SK-N-SH (cell line): ENCODE results near the gene LTBP1. TPM values are rescaled to one million over a fixed set of nuclear protein-coding genes. Genes with fewer than 3 reads are reported as not detected.

ENCODE experiments used
- CTCF ChIA-PET: fragments of 300-600, 350-600 bp; formaldehyde crosslinking; extraction: SDS; loops from one replicate; lab custom pipeline; 2021; lab: Yijun Ruan, JAX
- POLR2A ChIA-PET: fragments of 350-600 bp; sonication (Branson Sonifier 250); formaldehyde crosslinking; extraction: SDS; loops from one replicate; lab custom pipeline; 2020; ENCODE audit warnings: antibody characterized with exemption, inconsistent platforms; lab: Yijun Ruan, JAX
- DNase-seq: peaks from one replicate; pipeline ENCODE4 v3.0.0; 2012
- H2AFZ ChIP-seq: fragments of 200-600 bp; sonication (generic); 2 replicates; pipeline ENCODE4 v1.8.1; 2016; ENCODE audit warnings: antibody characterized with exemption, mild to moderate bottlenecking, low read depth
- H3F3A ChIP-seq: fragments of 200-600 bp; sonication (generic); replicated peaks from 2 replicates; pipeline ENCODE3; 2016; ENCODE audit warnings: antibody characterized with exemption, mild to moderate bottlenecking; ENCODE audit not compliant: insufficient read depth
- H3K27ac ChIP-seq, 2 experiments: fragments of 200-500 bp in 1 of 2; fragments of 200-600 bp in 1 of 2; sonication (Bioruptor generic) in 1 of 2; sonication (generic), shearing (Covaris generic) in 1 of 2; 2 replicates each; pipeline versions ENCODE4 v1.5.1 to v1.6.1; 2014 to 2016; ENCODE audit warnings: low read depth in 2 of 2, inconsistent platforms in 1 of 2, low read length in 1 of 2, mild to moderate bottlenecking in 1 of 2, mixed read lengths in 1 of 2
- H3K27me3 ChIP-seq: fragments of 200-600 bp; sonication (generic), shearing (Covaris generic); 2 replicates; pipeline ENCODE4 v1.6.1; 2016; ENCODE audit warnings: mixed run types; ENCODE audit not compliant: insufficient read depth
- H3K36me3 ChIP-seq, 2 experiments: fragments of 200-500 bp in 1 of 2; fragments of 200-600 bp in 1 of 2; sonication (Bioruptor generic) in 1 of 2; sonication (generic) in 1 of 2; replicated peaks in 1 of 2; 2 replicates each; pipeline versions ENCODE3 to v1.5.1; 2014 to 2016; ENCODE audit warnings: low read length in 1 of 2, mild to moderate bottlenecking in 1 of 2; ENCODE audit not compliant: insufficient read depth in 2 of 2, control insufficient read depth in 1 of 2
- H3K4me1 ChIP-seq, 2 experiments: fragments of 200-500 bp in 1 of 2; fragments of 200-600 bp in 1 of 2; sonication (Bioruptor generic) in 1 of 2; sonication (generic), shearing (Covaris generic) in 1 of 2; 2 replicates each; pipeline versions ENCODE4 v1.5.1 to v1.6.1; 2014 to 2016; ENCODE audit warnings: low read depth in 1 of 2, low read length in 1 of 2, mixed run types in 1 of 2; ENCODE audit not compliant: insufficient read depth in 2 of 2, control insufficient read depth in 1 of 2
- H3K4me2 ChIP-seq: fragments of 200-600 bp; sonication (generic), shearing (Covaris generic); 2 replicates; pipeline ENCODE4 v1.6.1; 2017; ENCODE audit warnings: mixed run types
- H3K4me3 ChIP-seq, 2 experiments: fragments of 200-500 bp in 1 of 2; fragments of 200-600 bp in 1 of 2; sonication (Bioruptor generic) in 1 of 2; sonication (generic), shearing (Covaris generic) in 1 of 2; 2 replicates each; pipeline versions ENCODE4 v1.5.1 to v1.8.1; 2014 to 2016; ENCODE audit warnings: low read depth in 2 of 2, inconsistent platforms in 1 of 2, low read length in 1 of 2, mild to moderate bottlenecking in 1 of 2, mixed read lengths in 1 of 2, moderate library complexity in 1 of 2
- H3K79me2 ChIP-seq: fragments of 200-600 bp; sonication (generic); 2 replicates; pipeline ENCODE4 v1.8.1; 2017; ENCODE audit warnings: mild to moderate bottlenecking; ENCODE audit not compliant: insufficient read depth
- H3K9ac ChIP-seq: fragments of 200-600 bp; sonication (generic); 2 replicates; pipeline ENCODE4 v1.6.1; 2017; ENCODE audit warnings: mixed run types
- H3K9me2 ChIP-seq: fragments of 200-600 bp; sonication (generic); 2 replicates; pipeline ENCODE4 v1.6.1; 2017; ENCODE audit warnings: mixed run types
- H3K9me3 ChIP-seq: fragments of 200-600 bp; sonication (generic); 2 replicates; pipeline ENCODE4 v1.6.1; 2017; ENCODE audit warnings: mixed run types, mild to moderate bottlenecking, moderate library complexity
- H4K20me1 ChIP-seq: fragments of 200-600 bp; sonication (generic); 2 replicates; pipeline ENCODE4 v1.6.1; 2017; ENCODE audit warnings: mild to moderate bottlenecking, mixed run types; ENCODE audit not compliant: insufficient read depth
- EP300 ChIP-seq, 2 experiments: IDR thresholded peaks; 2 replicates each; pipeline versions ENCODE4 v1.4.0 to v1.6.1; 2012; ENCODE audit warnings: borderline replicate concordance in 1 of 2, low read depth in 1 of 2, low read length in 1 of 2
- FOXM1 ChIP-seq: IDR thresholded peaks from 2 replicates; pipeline ENCODE4 v1.4.0; 2012; ENCODE audit warnings: low read depth, mild to moderate bottlenecking
- JUND ChIP-seq: IDR thresholded peaks from 2 replicates; pipeline ENCODE4 v1.4.0; 2012
- MEF2A ChIP-seq: IDR thresholded peaks from 2 replicates; pipeline ENCODE4 v1.4.0; 2012; ENCODE audit warnings: low read depth, borderline replicate concordance
- NFIC ChIP-seq: IDR thresholded peaks from 2 replicates; pipeline ENCODE4 v1.4.0; 2012; ENCODE audit warnings: borderline replicate concordance
- NRF1 ChIP-seq: IDR thresholded peaks from 2 replicates; pipeline ENCODE4 v1.6.1; 2012; ENCODE audit warnings: low read depth, mild to moderate bottlenecking, low read length
- POLR2AphosphoS5 ChIP-seq: IDR thresholded peaks from 2 replicates; pipeline ENCODE4 v1.6.1; 2012; ENCODE audit warnings: low read depth, low read length
- REST ChIP-seq: IDR thresholded peaks from 2 replicates; pipeline ENCODE4 v1.6.1; 2012; ENCODE audit warnings: mild to moderate bottlenecking, low read depth, low read length, moderate library complexity
- RFX5 ChIP-seq: IDR thresholded peaks from 2 replicates; pipeline ENCODE4 v1.6.1; 2012; ENCODE audit warnings: mild to moderate bottlenecking, improper control_type of control experiment, low read length
- RXRA ChIP-seq: IDR thresholded peaks from 2 replicates; pipeline ENCODE4 v1.4.0; 2012; ENCODE audit warnings: low read depth, mild to moderate bottlenecking, borderline replicate concordance
- TAF1 ChIP-seq: IDR thresholded peaks from 2 replicates; pipeline ENCODE4 v1.6.1; 2012; ENCODE audit warnings: low read depth, mild to moderate bottlenecking, low read length, moderate library complexity, borderline replicate concordance
- TCF12 ChIP-seq: IDR thresholded peaks from 2 replicates; pipeline ENCODE4 v1.4.0; 2012
- TEAD4 ChIP-seq: IDR thresholded peaks from 2 replicates; pipeline ENCODE4 v1.4.0; 2012; ENCODE audit warnings: mild to moderate bottlenecking, borderline replicate concordance; ENCODE audit not compliant: insufficient read depth
- WGBS: methylation state at CpG from one replicate; pipeline ENCODE4 v1.1.6; 2017; ENCODE audit warnings: low lambda C conversion rate; 5-methylcytosine and 5-hydroxymethylcytosine counted together
- polyA plus RNA-seq, 3 experiments: library from polyadenylated mRNA; depleted of rRNA; stranded (reverse); fragments of >200 nt; gene quantifications; 2 replicates each; pipeline ENCODE4 v1.2.3, GENCODE V29; 2012
- TF ChIP-seq, protein P1 (sequence below): IDR thresholded peaks from 2 replicates; pipeline ENCODE4 v1.4.0; 2012; ENCODE audit warnings: low read depth, borderline replicate concordance
- TF ChIP-seq, protein P2 (sequence below): IDR thresholded peaks from 2 replicates; pipeline ENCODE4; 2012
- TF ChIP-seq, protein P3 (sequence below): IDR thresholded peaks from 2 replicates; pipeline ENCODE4 v1.4.0; 2012; ENCODE audit warnings: low read depth, borderline replicate concordance

The LTBP1 gene
- polyA plus RNA-seq, 1 of the 3 experiments (the other 2 are of a cell fraction) = 467 TPM

DNA sequence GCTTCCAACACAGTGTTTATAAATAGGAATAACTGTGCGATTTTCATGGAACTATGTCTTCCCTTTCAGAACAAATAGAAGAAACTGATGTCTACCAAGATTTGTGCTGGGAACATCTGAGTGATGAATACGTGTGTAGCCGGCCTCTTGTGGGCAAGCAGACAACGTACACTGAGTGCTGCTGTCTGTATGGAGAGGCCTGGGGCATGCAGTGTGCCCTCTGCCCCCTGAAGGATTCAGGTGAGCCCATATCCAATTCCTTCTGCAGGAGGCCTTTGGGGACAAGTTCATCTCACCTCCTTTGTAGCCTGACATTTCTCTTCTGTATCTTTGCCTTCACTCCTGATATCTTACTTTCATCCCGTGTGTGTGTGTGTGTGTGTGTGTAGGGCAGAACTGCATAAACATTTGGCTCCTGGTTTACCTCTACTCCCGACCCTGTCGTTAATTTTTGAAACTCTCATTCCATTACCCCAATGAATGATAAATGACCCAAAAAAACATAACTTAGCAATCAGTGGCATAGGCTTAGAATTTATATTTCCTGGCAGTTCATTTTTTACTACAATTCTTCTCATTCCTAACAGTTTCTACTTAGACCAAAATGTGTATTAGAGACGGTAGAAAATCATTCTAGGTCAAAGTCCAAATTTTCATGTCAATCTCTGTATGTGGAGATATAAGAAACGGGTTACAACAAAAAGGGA is 418.7 kb downstream of the LTBP1 start:
- H4K20me1 ChIP-seq = no peaks in the 10 kb centered on the region
- H3K36me3 ChIP-seq = peaks cover 43 to 88% of the 10 kb centered on the region in 2 experiments
- ChIA-PET POLR2A (no interaction called here), CTCF (interaction anchor here (0.8 to 0.9 kb wide), 3 partner anchors 112 to 593 kb away, joined by 3 to 4 read pairs (median 3); no protein-coding TSS in a partner anchor)
- DNase-seq = no peak
- H3K9me3 ChIP-seq = no peaks in the 10 kb centered on the region
- H3K27ac ChIP-seq = peak overlapping the region; percentile 77 to 85
- peaks cover 0 to 26% of the 10 kb centered on the region in 2 experiments; a peak in 3 of 4 replicates for H3K4me1 ChIP-seq
- H3K9ac ChIP-seq = peak overlapping the region; percentile 8; the same call in 1 of the 2 replicates
- no peak overlapping the region for H3K4me2 ChIP-seq
- H3F3A ChIP-seq = peaks cover 31% of the 10 kb centered on the region
- no peak overlapping the region for H3K4me3 ChIP-seq
- WGBS = 57% methylated on average over 9 of the region's 9 CpGs
- H2AFZ ChIP-seq = no peak overlapping the region
- no peaks in the 10 kb centered on the region for H3K27me3 ChIP-seq
- H3K79me2 ChIP-seq = peaks cover 7% of the 10 kb centered on the region; the same call in 1 of the 2 replicates
- 0 out of 4 replicates have a peak, but pooled peaks of 1 of the 2 experiments have one; percentile 17 for TF ChIP-seq EP300 (IDR thresholded peaks at IDR 0.05; ENCODE audit: borderline replicate concordance in 1 of 2, low read depth in 1 of 2, low read length in 1 of 2)
- no peak for TF ChIP-seq RFX5
- no peaks in the 10 kb centered on the region for H3K9me2 ChIP-seq

GRCh38 chr2:33366473-33366872 is 419.7 kb downstream of the LTBP1 start:
- Histone ChIP-seq H3K36me3 (peaks cover 42 to 87% of the 10 kb centered on the region in 2 experiments), H4K20me1 (no peaks in the 10 kb centered on the region), H2AFZ (no peak overlapping the region), H3K9me2 (no peaks in the 10 kb centered on the region), H3K79me2 (peaks cover 7% of the 10 kb centered on the region; the same call in 1 of the 2 replicates), H3F3A (peaks cover 31% of the 10 kb centered on the region), H3K4me2 (no peak overlapping the region), H3K9me3 (no peaks in the 10 kb centered on the region), H3K4me3 (no peak overlapping the region)
- POLR2A ChIA-PET = no interaction called here
- WGBS = 27% methylated on average over 5 of the region's 5 CpGs
- no peak for DNase-seq
- TF ChIP-seq TEAD4 (peak; percentile 59; the same call in 1 of the 2 replicates), FOXM1 (0 out of 2 replicates have a peak, but pooled peaks have one; percentile 1), RXRA (0 out of 2 replicates have a peak, but pooled peaks have one; percentile 6), NRF1 (no peak), JUND (no peak), MEF2A (peak; percentile 52; the same call in 1 of the 2 replicates), RFX5 (no peak), EP300 (IDR thresholded peaks at IDR 0.05; ENCODE audit: borderline replicate concordance in 1 of 2, low read depth in 1 of 2, low read length in 1 of 2) (peak; percentile 28 to 72; a peak in 3 of 4 replicates), TCF12 (peak; percentile 76), TAF1 (no peak), NFIC (peak; percentile 80), REST (0 out of 2 replicates have a peak, but pooled peaks have one; percentile 32), POLR2AphosphoS5 (0 out of 2 replicates have a peak, but pooled peaks have one; percentile 40)
- TF ChIP-seq, protein P1, sequence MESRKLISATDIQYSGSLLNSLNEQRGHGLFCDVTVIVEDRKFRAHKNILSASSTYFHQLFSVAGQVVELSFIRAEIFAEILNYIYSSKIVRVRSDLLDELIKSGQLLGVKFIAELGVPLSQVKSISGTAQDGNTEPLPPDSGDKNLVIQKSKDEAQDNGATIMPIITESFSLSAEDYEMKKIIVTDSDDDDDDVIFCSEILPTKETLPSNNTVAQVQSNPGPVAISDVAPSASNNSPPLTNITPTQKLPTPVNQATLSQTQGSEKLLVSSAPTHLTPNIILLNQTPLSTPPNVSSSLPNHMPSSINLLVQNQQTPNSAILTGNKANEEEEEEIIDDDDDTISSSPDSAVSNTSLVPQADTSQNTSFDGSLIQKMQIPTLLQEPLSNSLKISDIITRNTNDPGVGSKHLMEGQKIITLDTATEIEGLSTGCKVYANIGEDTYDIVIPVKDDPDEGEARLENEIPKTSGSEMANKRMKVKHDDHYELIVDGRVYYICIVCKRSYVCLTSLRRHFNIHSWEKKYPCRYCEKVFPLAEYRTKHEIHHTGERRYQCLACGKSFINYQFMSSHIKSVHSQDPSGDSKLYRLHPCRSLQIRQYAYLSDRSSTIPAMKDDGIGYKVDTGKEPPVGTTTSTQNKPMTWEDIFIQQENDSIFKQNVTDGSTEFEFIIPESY = no peak
- TF ChIP-seq, protein P2, sequence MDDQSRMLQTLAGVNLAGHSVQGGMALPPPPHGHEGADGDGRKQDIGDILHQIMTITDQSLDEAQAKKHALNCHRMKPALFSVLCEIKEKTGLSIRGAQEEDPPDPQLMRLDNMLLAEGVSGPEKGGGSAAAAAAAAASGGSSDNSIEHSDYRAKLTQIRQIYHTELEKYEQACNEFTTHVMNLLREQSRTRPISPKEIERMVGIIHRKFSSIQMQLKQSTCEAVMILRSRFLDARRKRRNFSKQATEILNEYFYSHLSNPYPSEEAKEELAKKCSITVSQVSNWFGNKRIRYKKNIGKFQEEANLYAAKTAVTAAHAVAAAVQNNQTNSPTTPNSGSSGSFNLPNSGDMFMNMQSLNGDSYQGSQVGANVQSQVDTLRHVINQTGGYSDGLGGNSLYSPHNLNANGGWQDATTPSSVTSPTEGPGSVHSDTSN = peak; percentile 75
- TF ChIP-seq, protein P3, sequence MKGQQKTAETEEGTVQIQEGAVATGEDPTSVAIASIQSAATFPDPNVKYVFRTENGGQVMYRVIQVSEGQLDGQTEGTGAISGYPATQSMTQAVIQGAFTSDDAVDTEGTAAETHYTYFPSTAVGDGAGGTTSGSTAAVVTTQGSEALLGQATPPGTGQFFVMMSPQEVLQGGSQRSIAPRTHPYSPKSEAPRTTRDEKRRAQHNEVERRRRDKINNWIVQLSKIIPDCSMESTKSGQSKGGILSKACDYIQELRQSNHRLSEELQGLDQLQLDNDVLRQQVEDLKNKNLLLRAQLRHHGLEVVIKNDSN = no peak
- TF ChIP-seq, all 33 proteins: peak for 10
- H3K27me3 ChIP-seq = no peaks in the 10 kb centered on the region
- peaks cover 0 to 26% of the 10 kb centered on the region in 2 experiments; a peak in 3 of 4 replicates for H3K4me1 ChIP-seq
- H3K9ac ChIP-seq = peak overlapping the region; percentile 8; the same call in 1 of the 2 replicates
- CTCF ChIA-PET = interaction anchor here (0.8 to 0.9 kb wide), 2 partner anchors 111 to 332 kb away, joined by 3 to 4 read pairs; no protein-coding TSS in a partner anchor
- peak overlapping the region; percentile 77 to 85; a peak in 3 of 4 replicates for H3K27ac ChIP-seq
